Measurements from ENCODE around the gene EXOSC5.
"Not testable (repeated sequence)": the region's sequence is repeated elsewhere in the genome, so short reads cannot be mapped to it uniquely, and the experiment has no call there.

The EXOSC5 gene

DNA sequence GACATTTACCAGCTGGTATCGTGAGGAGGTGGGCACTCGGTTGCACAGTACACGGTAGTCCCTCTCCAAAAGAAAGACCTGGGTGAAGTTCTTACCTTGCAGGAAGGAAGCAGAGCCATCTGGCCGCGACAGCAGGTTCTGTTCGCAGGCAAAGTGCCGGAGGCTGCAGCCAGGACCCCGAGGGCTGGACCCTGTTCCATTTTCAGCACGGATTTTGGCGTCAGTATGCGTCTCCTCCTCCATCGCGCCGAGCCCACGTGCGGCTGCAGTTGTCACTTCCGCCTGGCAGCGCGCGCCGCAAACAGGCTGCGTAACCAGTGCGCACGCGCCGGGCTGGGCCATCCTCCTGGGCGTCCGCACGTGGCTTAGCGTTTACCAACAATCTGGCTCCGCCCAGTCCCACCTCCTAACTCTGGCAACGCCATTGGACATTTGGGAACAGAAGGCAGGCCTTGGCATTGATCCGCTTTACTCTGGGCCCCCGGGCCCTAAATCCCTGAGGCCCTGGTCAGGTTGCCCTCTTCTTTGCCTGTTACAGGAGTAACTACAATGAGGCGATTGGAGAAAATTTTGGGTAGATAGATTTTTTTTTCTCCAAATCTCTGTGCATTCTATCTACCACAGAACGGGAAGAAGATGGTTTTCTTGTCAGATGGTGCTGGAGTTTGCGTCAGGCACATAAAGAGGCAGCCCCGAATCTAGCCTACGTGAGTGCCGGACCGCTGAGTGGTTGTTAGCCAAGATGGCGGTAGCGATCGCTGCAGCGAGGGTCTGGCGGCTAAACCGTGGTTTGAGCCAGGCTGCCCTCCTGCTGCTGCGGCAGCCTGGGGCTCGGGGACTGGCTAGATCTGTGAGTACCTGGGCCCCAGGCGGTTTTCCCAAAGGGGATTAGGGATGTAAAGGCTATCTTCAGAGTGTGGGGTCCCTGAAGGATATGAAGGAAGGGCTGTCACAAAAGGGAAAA, at the start of gene EXOSC5, which contains the start of gene BCKDHA:
Gene EXOSC5, minus strand, starts transcription at position 274 of the 964 bp plus-strand sequence. Its CDS starts 31 bp downstream, at position 243.
Gene BCKDHA, plus strand, starts transcription at position 733 of the 964 bp plus-strand sequence. Its CDS starts 10 bp downstream, at position 743.
- DNase-seq (ENCODE audit: extremely low spot score, insufficient read length, low read depth), result peak; percentile 97
- FAIRE-seq, result peak; percentile 99

- FAIRE-seq (no peak), DNase-seq (ENCODE audit: extremely low spot score, insufficient read length, low read depth) (no peak)
Observed at GRCh38 chr19:41445575-41445974, 48.4 kb upstream of the EXOSC5 start.

DNA sequence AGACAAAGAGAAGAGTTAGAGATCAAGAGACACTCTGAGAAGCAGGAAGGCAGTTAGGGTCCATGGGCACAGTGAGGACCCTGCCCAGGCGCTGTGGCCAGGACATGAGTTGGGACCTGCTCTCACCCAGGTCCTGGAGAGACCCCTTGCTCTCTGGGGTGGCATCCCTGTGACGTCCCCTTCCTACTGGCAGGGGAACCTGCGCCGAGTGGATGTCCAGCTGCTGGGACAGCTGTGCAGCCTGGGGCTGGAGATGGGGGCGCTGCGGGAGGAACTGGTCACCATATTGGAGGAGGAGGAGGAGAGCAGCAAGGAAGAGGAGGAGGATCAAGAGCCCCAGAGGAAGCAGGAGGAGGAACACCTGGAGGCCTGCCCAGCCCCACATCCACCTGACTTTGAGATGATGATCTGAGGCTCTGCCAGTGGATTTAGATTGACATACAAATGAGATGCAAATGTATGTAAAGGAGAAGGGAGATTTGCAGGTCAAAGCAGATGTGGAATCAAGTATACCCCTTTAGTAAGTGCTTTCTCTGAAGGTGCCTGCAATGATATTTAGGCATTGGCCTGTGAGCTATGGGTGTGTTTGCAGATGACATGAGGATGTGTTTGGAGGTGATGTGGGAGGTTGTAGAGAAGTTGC, 46.8 kb upstream of the EXOSC5 start:
- no peak for DNase-seq (ENCODE audit: extremely low spot score, insufficient read length, low read depth)
- FAIRE-seq, result no peak

- FAIRE-seq, result no peak
- DNase-seq (ENCODE audit: extremely low spot score, insufficient read length, low read depth), result no peak
Observed at GRCh38 chr19:41442473-41443355, 45.6 kb upstream of the EXOSC5 start, which contains the start of gene ERICH4. Gene ERICH4 (plus strand): TSS chr19:41443156. CDS start chr19:41443170, 14 bp downstream.

DNA sequence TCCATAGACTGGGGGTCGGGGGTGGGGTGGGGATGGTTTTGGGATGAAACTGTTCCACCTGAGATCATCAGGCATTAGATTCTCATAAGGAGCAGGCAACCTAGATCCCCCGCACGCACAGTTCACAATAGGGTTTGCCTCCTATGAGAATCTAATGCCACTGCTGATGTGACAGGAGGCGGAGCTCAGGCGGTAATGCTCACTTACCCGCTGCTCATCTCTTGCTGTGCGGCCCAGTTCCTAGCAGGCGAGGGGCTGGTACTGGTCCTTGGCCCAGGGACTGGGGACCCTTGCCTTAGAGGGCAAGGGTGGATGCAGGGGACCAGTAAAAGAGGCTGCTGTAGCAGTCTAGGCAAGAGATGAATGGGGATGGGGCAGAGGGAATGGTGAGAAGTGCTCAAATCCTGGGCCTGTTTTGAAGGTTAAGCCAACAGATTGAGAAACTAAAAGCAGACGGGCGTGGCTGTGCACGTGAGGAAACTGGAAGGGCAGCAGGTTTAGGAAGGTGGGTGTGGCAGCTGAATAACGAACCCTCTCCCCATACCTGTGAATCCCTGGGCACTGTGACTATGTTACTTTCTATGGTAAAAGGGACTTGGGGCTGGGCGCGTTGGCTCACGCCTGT, 44.3 kb upstream of the EXOSC5 start:
- no peak for FAIRE-seq
- no peak for DNase-seq (ENCODE audit: extremely low spot score, insufficient read length, low read depth)

GRCh38 chr19:41439441-41440222, 42.5 kb upstream of the EXOSC5 start, which contains the start of gene DMAC2:
Gene DMAC2 (minus strand): TSS chr19:41439912. CDS start chr19:41439899, 13 bp downstream.
- DNase-seq (ENCODE audit: extremely low spot score, insufficient read length, low read depth), result peak; percentile 84
- peak; percentile 98 for FAIRE-seq

DNA sequence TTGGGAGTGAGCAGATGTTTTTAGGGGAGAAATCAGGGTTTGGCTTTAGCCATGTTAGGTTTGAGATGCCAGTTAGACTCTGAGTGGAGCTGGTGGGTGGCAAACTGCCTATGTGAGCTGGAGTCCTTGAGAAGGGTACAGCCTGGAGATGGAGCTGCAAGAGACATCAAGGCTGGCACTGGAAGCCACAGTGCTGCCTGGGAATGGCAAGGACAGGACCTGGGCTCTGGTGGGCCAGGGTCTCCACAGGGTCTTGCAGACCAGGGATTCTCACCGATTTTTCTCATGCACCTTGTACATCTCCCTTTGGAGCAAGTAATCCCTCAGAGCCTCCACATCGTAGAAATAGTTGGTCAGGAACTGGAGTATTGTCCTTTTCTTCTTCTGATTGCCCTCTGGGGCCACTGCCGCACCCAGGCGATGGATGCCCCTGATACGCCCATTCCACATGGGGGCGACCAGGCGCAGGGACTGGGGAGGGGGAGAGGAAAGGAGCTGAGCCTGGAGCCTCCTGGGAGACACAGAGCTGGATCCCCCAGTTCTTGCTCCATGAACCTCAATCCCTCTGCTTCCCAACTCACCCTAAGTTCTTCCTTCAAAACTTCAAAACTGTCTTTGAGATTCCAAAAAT, 40.9 kb upstream of the EXOSC5 start:
- FAIRE-seq, result no peak

GRCh38 chr19:41436674-41436951, 39.5 kb upstream of the EXOSC5 start:
- no peak for FAIRE-seq
- no peak for DNase-seq (ENCODE audit: extremely low spot score, insufficient read length, low read depth)

More for the DNA sequence above, 40.9 kb upstream of the EXOSC5 start:
- no peak for DNase-seq (ENCODE audit: extremely low spot score, insufficient read length, low read depth)

DNA sequence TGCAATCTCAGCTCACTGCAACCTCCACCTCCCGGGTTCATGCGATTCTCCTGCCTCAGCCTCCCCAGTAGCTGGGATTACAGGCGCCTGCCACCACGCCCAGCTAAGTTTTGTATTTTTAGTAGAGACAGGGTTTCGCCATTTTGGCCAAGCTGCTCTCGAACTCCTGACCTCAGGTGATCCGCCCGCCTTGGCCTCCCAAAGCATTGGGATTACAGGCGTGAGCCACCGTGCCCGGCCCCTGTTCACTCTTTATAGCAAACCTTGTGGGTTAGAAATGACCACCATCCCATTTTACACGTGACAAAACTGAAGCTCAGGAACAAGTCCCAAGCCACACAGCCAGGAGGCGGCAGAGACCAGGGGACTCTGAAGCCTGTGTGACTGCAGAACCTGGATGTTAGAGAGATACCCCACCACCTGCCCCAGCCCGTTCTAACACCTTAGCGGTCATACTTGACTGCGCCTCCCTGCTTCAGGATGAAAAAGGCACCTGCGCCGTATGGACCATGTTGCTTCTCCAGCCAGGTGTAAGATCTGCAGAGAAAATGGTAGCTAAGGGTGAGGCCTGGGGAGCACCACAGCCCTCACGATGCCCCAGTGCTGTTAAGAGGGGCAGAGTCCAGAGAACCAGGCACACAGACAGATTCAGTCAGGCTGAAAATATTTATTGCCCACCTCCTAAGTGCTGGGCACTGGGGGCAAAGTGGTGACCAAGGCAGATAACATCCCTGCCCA, 38.9 kb upstream of the EXOSC5 start:
- DNase-seq (ENCODE audit: extremely low spot score, insufficient read length, low read depth), result no peak
- FAIRE-seq, result no peak

DNA sequence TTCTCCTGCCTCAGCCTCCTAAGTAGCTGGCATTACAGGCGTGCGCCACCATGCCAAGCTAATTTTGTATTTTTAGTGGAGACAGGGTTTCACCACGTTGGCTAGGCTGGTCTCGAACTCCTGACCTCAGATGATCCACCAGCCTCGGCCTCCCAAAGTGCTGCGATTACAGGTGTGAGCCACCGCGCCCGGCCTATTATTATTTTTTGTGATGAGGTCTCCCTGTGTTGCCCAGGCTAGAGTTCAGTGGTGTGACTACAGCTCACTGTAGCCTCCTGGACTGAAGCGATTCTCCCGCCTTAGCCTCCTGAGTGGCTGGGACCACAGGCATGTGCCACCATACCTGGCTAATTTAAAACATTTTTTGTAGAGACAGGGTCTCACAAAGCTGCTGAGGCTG, 38.2 kb upstream of the EXOSC5 start:
- DNase-seq (ENCODE audit: extremely low spot score, insufficient read length, low read depth); FAIRE-seq: not testable (repeated sequence)

DNA sequence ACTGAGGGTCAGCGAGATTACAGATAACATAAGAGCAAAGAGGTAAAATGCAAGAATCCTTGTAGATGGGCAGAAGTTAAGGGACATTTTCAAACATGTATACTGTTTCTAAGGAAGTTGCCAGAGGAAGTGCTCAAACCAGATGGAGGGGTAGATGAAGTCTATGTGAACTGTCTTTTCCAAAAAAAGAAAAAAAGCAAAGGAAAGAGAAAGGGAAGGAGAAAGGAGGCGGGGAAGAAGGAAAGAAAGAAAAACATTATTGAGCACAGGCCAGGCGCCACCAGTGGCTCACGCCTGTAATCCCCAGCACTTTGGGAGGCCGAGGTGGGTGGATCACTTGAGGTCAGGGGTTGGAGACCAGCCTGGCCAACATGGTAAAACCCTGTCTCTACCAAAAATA, 37.3 kb upstream of the EXOSC5 start:
- FAIRE-seq (no peak), DNase-seq (ENCODE audit: extremely low spot score, insufficient read length, low read depth) (no peak)

DNA sequence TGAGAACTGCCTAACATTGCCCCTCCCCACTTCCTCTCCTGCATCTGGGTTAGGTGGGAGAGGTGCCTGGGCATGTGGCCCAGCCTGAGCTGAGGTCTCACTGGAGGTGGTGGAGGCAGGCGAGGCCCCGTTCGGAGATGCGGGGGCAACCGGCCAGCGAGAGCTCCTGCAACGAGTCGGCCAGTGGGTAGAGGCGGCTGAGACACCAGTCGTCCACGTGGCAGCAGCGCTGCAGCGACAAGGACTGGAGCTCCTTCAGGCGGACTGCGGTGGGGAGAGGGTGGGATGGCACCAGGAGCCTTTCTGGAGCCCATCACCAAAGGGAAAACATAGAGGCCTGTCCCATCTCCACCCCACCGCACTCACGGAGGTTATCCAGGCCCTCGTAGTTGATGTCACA, 36.0 kb upstream of the EXOSC5 start:
- FAIRE-seq (no peak), DNase-seq (ENCODE audit: extremely low spot score, insufficient read length, low read depth) (no peak)

- no peak for FAIRE-seq
Observed at GRCh38 chr19:41431426-41432386, 34.5 kb upstream of the EXOSC5 start.

GRCh38 chr19:41430922-41431321, 33.8 kb upstream of the EXOSC5 start:
- FAIRE-seq (no peak), DNase-seq (ENCODE audit: extremely low spot score, insufficient read length, low read depth) (no peak)

More at GRCh38 chr19:41431426-41432386, 34.5 kb upstream of the EXOSC5 start:
- DNase-seq (ENCODE audit: extremely low spot score, insufficient read length, low read depth), result no peak

GRCh38 chr19:41428481-41428859, 31.3 kb upstream of the EXOSC5 start:
- FAIRE-seq, result no peak
- DNase-seq (ENCODE audit: extremely low spot score, insufficient read length, low read depth), result no peak

- DNase-seq (ENCODE audit: extremely low spot score, insufficient read length, low read depth) (no peak), FAIRE-seq (no peak)
Observed at GRCh38 chr19:41427647-41428480, 30.7 kb upstream of the EXOSC5 start.

All from GM18507 (cell line).